ENCODE measurements around the gene NECTIN2.

GRCh38 chr19:44803442-44804428 lies 42.4 kb upstream of the NECTIN2 start:
- TF ChIP-seq POLR2A (IDR thresholded peaks at IDR 0.05; ENCODE audit: low read depth, low read length) (no peak), POLR2AphosphoS5 (IDR thresholded peaks at IDR 0.05; ENCODE audit: low read depth, low read length) (no peak)
